HEK293 (cell line): Measurements from ENCODE around the gene ELAVL2.

Experiments
- BCL11B ChIP-seq: fragments of 450-650 bp; formaldehyde crosslinking; IDR thresholded peaks from 2 replicates; pipeline ENCODE4 v1.5.1; 2016; ENCODE audit warnings: low read depth, missing biosample characterization, missing genetic modification characterization
- KLF16 ChIP-seq: fragments of 450-650 bp; formaldehyde crosslinking; IDR thresholded peaks from 2 replicates; pipeline ENCODE4 v1.5.1; 2017; ENCODE audit warnings: missing biosample characterization, missing genetic modification characterization
- REST ChIP-seq: fragments of 450-650 bp; formaldehyde crosslinking; IDR thresholded peaks from 2 replicates; pipeline ENCODE4 v1.5.1; 2016; ENCODE audit warnings: missing biosample characterization, missing genetic modification characterization
- TCF7L2 ChIP-seq: IDR thresholded peaks from 2 replicates; pipeline ENCODE4 v1.6.1; 2011; ENCODE audit warnings: low read depth, mild to moderate bottlenecking, inconsistent platforms, low read length, moderate library complexity, borderline replicate concordance
- YY1 ChIP-seq: fragments of 450-650 bp; formaldehyde crosslinking; IDR thresholded peaks from 2 replicates; pipeline ENCODE4 v1.5.1; 2018; ENCODE audit warnings: missing biosample characterization, missing genetic modification characterization
- ZFHX2 ChIP-seq: fragments of 450-650 bp; formaldehyde crosslinking; conservative IDR thresholded peaks from 2 replicates; pipeline ENCODE4 v1.5.1; 2016; ENCODE audit warnings: missing biosample characterization, missing genetic modification characterization
- ZNF121 ChIP-seq: fragments of 450-650 bp; formaldehyde crosslinking; IDR thresholded peaks from 2 replicates; pipeline ENCODE4 v1.5.1; 2016; ENCODE audit warnings: missing biosample characterization, missing genetic modification characterization
- ZNF223 ChIP-seq: fragments of 450-650 bp; formaldehyde crosslinking; IDR thresholded peaks from 2 replicates; pipeline ENCODE4 v1.5.1; 2016; ENCODE audit warnings: missing biosample characterization, missing genetic modification characterization
- ZNF654 ChIP-seq: fragments of 450-650 bp; formaldehyde crosslinking; IDR thresholded peaks from 2 replicates; pipeline ENCODE4 v1.5.1; 2016; ENCODE audit warnings: low read depth, missing biosample characterization, missing genetic modification characterization
- TF ChIP-seq, protein P1 (sequence below): fragments of 450-650 bp; formaldehyde crosslinking; IDR thresholded peaks from 2 replicates; pipeline ENCODE4 v1.5.1; 2016; ENCODE audit warnings: missing biosample characterization, missing genetic modification characterization

DNA sequence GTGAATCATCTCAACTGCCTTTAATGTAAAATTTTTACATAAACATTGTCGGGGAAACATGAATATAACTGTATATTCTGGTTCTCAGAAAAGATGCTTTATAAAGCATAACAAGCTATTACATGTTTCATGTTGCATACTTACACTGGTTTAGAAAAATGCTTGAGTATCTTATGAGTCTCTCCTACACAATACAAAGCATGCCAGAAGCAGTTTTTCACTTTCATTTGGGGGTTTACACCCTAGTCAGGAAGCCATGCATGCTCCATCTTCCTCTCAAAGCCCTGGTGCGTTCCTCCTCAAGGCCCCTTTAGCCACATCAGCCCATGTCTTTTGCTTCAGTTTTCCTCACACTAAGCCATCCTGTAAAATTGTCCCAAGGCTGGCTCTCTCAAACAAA, 22.8 kb downstream of the ELAVL2 start:
- TF ChIP-seq KLF16 (tag by site-specific recombination) (no peak), ZFHX2 (tag by site-specific recombination) (no peak), ZNF121 (no peak), ZNF223 (tag by site-specific recombination) (no peak), ZNF654 (no peak), YY1 (tag by site-specific recombination) (no peak), REST (tag by site-specific recombination) (no peak), BCL11B (tag by site-specific recombination) (no peak), TCF7L2 (no peak)
- TF ChIP-seq, protein P1, sequence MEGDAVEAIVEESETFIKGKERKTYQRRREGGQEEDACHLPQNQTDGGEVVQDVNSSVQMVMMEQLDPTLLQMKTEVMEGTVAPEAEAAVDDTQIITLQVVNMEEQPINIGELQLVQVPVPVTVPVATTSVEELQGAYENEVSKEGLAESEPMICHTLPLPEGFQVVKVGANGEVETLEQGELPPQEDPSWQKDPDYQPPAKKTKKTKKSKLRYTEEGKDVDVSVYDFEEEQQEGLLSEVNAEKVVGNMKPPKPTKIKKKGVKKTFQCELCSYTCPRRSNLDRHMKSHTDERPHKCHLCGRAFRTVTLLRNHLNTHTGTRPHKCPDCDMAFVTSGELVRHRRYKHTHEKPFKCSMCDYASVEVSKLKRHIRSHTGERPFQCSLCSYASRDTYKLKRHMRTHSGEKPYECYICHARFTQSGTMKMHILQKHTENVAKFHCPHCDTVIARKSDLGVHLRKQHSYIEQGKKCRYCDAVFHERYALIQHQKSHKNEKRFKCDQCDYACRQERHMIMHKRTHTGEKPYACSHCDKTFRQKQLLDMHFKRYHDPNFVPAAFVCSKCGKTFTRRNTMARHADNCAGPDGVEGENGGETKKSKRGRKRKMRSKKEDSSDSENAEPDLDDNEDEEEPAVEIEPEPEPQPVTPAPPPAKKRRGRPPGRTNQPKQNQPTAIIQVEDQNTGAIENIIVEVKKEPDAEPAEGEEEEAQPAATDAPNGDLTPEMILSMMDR = no peak
